BJ (cell line): ENCODE measurements around the gene SENP7. TPM values are rescaled to one million over a fixed set of nuclear protein-coding genes. Genes with fewer than 3 reads are reported as not detected.
"Not testable (repeated sequence)": the region's sequence is repeated elsewhere in the genome, so short reads cannot be mapped to it uniquely, and the experiment has no call there.

Experiments used
- CTCF ChIA-PET: fragments of 350-600 bp; formaldehyde crosslinking; extraction: SDS; loops from one replicate; lab custom pipeline; 2021; ENCODE audit warnings: antibody characterized with exemption, inconsistent platforms; lab: Yijun Ruan, JAX
- POLR2A ChIA-PET: fragments of 300-600 bp; sonication (Branson Sonifier 250); formaldehyde crosslinking; extraction: SDS; loops from one replicate; lab custom pipeline; 2021; ENCODE audit warnings: antibody characterized with exemption; lab: Charles Lee
- DNase-seq: peaks from one replicate; pipeline ENCODE4 v3.0.0-alpha.2; 2011; ENCODE audit warnings: low read depth
- H3K27me3 ChIP-seq: 2 replicates; pipeline ENCODE4 v1.6.0; 2011; ENCODE audit warnings: low read length; ENCODE audit not compliant: control insufficient read depth, insufficient read depth
- H3K36me3 ChIP-seq: 2 replicates; pipeline ENCODE4 v1.5.1; 2011; ENCODE audit warnings: low read length; ENCODE audit not compliant: control insufficient read depth, insufficient read depth
- H3K4me3 ChIP-seq: 2 replicates; pipeline ENCODE4 v1.5.1; 2011; ENCODE audit warnings: low read depth, mild to moderate bottlenecking, control low read depth, low read length
- polyA minus RNA-seq: library from RNA; depleted of rRNA, polyadenylated mRNA; stranded (reverse); fragments of >200 nt; gene quantifications from 2 replicates; pipeline ENCODE4 v1.2.3, GENCODE V29; 2011; rRNA and poly(A)+ RNA removed
- polyA plus RNA-seq: library from polyadenylated mRNA; depleted of rRNA; stranded (reverse); fragments of >200 nt; gene quantifications from 2 replicates; pipeline ENCODE4 v1.2.3, GENCODE V29; 2011; rRNA removed
- TF ChIP-seq, protein P1 (sequence below): IDR thresholded peaks from 2 replicates; pipeline ENCODE4 v1.5.1; 2011; ENCODE audit warnings: low read depth, mild to moderate bottlenecking, control low read depth, inconsistent platforms, low read length, moderate library complexity; ENCODE audit not compliant: insufficient read depth

Gene SENP7, protein sequence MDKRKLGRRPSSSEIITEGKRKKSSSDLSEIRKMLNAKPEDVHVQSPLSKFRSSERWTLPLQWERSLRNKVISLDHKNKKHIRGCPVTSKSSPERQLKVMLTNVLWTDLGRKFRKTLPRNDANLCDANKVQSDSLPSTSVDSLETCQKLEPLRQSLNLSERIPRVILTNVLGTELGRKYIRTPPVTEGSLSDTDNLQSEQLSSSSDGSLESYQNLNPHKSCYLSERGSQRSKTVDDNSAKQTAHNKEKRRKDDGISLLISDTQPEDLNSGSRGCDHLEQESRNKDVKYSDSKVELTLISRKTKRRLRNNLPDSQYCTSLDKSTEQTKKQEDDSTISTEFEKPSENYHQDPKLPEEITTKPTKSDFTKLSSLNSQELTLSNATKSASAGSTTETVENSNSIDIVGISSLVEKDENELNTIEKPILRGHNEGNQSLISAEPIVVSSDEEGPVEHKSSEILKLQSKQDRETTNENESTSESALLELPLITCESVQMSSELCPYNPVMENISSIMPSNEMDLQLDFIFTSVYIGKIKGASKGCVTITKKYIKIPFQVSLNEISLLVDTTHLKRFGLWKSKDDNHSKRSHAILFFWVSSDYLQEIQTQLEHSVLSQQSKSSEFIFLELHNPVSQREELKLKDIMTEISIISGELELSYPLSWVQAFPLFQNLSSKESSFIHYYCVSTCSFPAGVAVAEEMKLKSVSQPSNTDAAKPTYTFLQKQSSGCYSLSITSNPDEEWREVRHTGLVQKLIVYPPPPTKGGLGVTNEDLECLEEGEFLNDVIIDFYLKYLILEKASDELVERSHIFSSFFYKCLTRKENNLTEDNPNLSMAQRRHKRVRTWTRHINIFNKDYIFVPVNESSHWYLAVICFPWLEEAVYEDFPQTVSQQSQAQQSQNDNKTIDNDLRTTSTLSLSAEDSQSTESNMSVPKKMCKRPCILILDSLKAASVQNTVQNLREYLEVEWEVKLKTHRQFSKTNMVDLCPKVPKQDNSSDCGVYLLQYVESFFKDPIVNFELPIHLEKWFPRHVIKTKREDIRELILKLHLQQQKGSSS
- 4.2 and 9.3 TPM in 2 replicates for polyA plus RNA-seq
- 5.0 and 5.1 TPM in 2 replicates for polyA minus RNA-seq

DNA sequence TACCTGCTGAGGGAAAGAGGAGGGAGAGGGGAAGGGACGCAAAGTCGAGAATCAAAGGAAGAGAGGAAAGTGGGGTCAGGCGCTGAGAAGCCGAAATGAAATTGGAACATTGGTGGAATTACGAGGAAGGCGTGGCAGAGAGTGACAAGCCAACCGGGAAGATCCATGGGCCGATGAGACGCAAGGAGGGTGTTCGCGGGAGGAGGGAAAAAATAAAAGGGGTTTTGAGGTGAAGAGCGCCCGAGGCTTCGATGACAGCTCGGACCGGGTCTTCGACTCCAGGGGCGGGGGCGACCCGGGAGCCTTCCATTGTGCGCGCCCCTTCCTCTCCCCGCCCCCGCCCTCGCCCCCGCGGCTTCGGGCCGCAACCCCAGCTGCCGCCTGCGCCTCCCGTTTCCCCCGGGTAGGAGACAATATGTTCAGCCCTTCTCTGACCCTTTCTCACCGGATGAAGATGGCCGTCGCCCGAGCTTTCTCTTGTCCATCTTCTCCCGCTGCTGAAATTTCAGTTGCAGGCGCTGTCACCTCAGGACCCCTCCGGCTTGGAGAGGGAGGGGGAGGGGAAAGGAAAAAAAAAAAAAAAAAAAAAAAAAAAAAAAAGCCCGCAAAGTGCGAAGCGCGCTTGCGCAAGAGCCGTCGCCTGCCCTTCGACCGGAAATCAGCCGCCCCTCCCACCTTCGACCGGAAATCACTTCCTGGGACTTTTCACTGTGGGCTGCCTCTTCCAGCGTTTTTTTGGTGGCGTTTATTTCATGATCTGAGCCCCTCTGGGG lies at the start of gene SENP7:
TSS of gene SENP7 (minus strand) at position 567 of the 773 bp plus-strand sequence. CDS start at position 485, 82 bp downstream.
- H3K4me3 ChIP-seq, result peak within 1 kb of the TSS; percentile 78
- TF ChIP-seq, protein P1, sequence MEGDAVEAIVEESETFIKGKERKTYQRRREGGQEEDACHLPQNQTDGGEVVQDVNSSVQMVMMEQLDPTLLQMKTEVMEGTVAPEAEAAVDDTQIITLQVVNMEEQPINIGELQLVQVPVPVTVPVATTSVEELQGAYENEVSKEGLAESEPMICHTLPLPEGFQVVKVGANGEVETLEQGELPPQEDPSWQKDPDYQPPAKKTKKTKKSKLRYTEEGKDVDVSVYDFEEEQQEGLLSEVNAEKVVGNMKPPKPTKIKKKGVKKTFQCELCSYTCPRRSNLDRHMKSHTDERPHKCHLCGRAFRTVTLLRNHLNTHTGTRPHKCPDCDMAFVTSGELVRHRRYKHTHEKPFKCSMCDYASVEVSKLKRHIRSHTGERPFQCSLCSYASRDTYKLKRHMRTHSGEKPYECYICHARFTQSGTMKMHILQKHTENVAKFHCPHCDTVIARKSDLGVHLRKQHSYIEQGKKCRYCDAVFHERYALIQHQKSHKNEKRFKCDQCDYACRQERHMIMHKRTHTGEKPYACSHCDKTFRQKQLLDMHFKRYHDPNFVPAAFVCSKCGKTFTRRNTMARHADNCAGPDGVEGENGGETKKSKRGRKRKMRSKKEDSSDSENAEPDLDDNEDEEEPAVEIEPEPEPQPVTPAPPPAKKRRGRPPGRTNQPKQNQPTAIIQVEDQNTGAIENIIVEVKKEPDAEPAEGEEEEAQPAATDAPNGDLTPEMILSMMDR, result no peak
- peak; percentile 31 for DNase-seq
- POLR2A ChIA-PET, result no interaction called here
- no peaks in the 10 kb centered on the region for H3K36me3 ChIP-seq
- CTCF ChIA-PET, result interaction anchor here (0.5 to 1.2 kb wide), 4 partner anchors 8 to 61 kb away, joined by 3 to 4 read pairs (median 3); partner anchors contain the start of gene PCNP
- peaks cover 2% of the 10 kb centered on the region; the same call in 1 of the 2 replicates for H3K27me3 ChIP-seq

DNA sequence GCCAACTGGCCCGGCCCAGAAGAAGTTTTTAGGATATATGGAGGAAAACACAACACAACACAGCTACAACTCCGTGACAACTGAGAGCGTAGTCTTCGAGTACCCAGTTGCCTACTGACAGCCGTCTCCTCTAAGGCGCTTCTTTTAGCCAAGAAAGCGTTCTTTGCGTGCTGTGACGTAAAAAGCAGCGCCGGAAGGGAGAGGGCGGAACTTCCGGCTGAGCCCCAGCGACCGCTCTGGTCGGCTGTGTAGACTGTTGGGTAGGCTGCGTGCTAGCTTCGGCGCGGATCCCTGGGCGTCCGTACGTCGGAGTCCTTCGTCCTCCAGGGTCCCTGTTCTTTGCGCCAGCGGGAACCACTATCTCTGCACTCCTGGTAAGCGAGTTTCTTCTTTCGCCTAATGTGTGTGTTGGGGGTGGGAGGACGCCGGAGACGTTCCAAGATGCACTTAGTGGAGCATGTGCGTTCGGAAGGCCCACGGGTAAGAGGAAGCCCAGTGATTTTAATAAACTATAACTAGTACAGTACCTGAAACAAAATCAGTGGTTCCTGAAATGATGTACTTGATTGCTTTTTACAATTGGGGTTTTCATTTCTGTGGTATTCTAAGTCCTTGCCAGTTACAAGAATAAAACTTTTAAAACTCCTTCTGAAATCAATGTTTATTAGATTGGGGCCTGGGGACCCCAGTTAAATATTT lies 48.8 kb upstream of the SENP7 start, which contains the start of gene TRMT10C:
TSS of gene TRMT10C (plus strand) at position 239 of the 699 bp plus-strand sequence. CDS start 2,914 bp downstream, outside the sequence.
- peak; percentile 62 for DNase-seq
- TF ChIP-seq, protein P1, result no peak
- Histone ChIP-seq H3K4me3 (peak within 1 kb of the TSS; percentile 60), H3K27me3 (no peaks in the 10 kb centered on the region), H3K36me3 (0 out of 2 replicates have a peak, but pooled peaks cover 1% of the 10 kb centered on the region)
- ChIA-PET CTCF (interaction anchor here (4.7 kb wide), 1 partner anchor 12 kb away, joined by 25 read pairs; the partner anchor contains the start of gene PCNP), POLR2A (no interaction called here)

DNA sequence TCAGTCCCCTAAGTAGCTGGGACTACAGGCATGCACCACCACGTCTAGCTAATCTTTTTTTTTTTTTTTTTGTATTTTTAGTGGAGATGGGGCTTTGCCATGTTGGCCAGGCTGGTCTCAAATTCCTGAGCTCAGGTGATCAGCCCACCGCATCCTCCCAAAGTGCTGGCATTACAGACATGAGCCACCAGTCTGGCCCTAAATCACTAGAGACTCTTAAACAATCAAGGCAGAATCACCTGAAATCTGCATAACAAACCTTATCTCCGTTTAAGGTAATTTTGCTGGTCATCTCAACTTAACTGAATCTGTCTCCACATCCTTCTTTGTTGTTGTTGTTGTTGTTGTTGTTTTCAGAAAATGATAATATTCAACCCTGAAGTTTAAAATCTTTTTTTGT lies 43.1 kb upstream of the SENP7 start:
- ChIA-PET POLR2A (no interaction called here), CTCF (no interaction called here)
- no peak overlapping the region for H3K4me3 ChIP-seq

DNA sequence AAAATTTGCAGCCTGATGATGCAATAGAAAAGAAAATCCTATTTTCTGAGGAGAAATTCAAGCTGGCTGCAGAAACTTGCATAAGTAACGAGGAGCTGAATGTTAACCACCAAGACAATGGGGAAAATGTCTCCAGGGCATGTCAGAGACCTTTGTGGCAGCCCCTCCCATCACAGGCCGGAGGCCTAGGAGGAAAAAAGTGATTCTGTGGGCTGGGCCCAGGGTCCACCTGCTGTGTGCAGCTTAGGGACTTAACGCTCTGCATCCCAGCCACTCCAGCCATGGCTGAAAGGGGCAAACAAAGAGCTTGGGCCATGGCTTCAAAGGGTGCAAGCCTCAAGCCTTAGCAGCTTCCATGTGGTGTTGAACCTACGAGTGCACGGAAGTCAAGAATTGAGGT lies 40.4 kb upstream of the SENP7 start:
- DNase-seq, H3K27me3 ChIP-seq, CTCF ChIA-PET, H3K36me3 ChIP-seq, POLR2A ChIA-PET, H3K4me3 ChIP-seq: not testable (repeated sequence)

More for the DNA sequence above, 43.1 kb upstream of the SENP7 start:
- no peaks in the 10 kb centered on the region for H3K27me3 ChIP-seq
- no peaks in the 10 kb centered on the region for H3K36me3 ChIP-seq
- no peak for DNase-seq
- TF ChIP-seq, protein P1, result no peak

DNA sequence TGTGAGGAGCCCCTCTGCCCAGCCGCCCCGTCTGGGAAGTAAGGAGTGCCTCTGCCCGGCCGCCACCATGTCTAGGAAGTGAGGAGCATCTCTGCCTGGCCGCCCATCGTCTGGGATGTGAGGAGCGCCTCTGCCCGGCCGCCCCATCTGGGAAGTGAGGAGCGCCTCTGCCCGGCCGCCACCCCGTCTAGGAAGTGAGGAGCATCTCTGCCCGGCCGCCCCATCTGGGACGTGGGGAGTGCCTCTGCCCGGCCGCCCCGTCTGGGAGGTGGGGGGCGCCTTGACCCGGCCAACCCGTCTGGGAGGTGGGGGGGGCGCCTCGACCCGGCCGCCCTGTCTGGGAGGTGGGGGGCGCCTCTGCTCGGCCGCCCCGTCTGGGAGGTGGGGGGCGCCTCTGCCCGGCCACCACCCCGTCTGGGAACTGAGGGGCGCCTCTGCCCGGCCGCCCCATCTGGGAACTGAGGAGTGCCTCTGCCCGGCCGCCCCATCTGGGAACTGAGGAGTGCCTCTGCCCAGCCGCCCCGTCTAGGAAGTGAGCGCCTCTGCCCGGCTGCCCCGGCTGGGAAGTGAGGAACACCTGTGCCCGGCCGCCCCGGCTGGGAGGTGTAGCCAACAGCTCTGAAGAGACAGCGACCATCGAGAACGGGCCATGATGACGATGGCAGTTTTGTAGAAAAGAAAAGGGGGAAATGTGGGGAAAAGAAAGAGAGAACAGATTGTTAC lies 38.5 kb upstream of the SENP7 start:
- H3K36me3 ChIP-seq, DNase-seq, H3K4me3 ChIP-seq, POLR2A ChIA-PET, CTCF ChIA-PET, H3K27me3 ChIP-seq: not testable (repeated sequence)
